ENCODE data around the gene COMMD3.
A peak's percentile ranks its signal among the peaks of the same experiment; 100 is the strongest.

The COMMD3 gene

GRCh38 chr10:22315455-22316285, 518 bp upstream of the COMMD3 start:
- Mint-ChIP-seq H3K4me1 (peaks cover 42% of the 10 kb centered on the region), H3K9me3 (no peaks in the 10 kb centered on the region), H3K36me3 (peaks cover 4% of the 10 kb centered on the region), H3K4me3 (peak overlapping the region; percentile 90), H3K27me3 (peaks cover 9% of the 10 kb centered on the region), H3K27ac (peak overlapping the region; percentile 97)

DNA sequence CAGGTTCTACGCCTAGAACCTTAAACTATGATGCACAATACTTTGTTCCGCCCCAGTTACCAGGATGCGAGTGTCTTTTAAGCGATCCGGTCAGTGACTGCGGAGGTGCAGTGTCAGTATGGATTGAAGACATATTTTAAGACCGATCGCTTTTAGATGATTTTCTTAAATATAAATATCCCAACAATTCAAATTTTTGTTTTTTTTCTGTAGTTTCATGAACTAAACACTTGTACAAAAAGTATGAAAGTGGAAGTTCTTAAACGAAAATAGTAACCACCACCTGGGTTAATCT, 835 bp downstream of the COMMD3 start:
- Mint-ChIP-seq H3K4me3 (peak overlapping the region; percentile 91), H3K9me3 (no peaks in the 10 kb centered on the region)

DNA sequence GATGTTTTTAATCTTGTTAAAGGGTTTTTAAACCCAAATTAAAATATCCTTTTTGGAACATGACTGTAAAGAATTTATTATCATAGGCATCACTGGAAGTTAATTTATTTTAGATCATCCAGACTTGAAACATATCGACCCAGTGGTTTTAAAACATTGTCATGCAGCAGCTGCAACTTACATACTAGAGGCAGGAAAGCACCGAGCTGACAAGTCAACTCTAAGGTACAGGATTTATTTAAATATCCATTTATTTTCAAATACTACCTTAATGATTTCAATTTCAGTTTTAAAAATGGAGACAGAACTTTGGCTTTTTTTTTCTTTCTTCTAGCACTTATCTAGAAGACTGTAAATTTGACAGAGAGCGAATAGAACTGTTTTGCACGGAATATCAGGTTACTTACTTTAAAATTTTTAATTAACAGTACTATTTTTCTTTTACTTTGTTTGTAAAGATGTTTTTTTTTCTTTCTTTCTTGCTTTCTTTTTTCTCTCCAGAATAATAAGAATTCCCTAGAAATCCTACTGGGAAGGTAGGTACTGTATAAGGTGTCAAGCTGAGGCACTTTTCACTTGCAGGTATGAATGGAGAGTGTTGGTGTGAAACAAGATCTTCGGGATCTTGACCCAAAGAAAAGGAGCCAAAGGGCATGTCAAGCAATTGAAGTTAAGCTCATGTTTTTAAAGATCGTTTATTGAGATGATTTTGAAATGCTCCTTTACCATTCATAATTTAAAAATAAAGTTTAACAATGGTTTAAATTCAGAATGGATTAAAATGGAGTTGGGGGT, 1.8 kb downstream of the COMMD3 start:
- H3K36me3 Mint-ChIP-seq: peaks cover 4% of the 10 kb centered on the region
- H3K27me3 Mint-ChIP-seq: peaks cover 16% of the 10 kb centered on the region
- H3K9me3 Mint-ChIP-seq: no peaks in the 10 kb centered on the region
- peak overlapping the region; percentile 79 for H3K27ac Mint-ChIP-seq
- H3K4me3 Mint-ChIP-seq: peak overlapping the region; percentile 91
- H3K4me1 Mint-ChIP-seq: peaks cover 48% of the 10 kb centered on the region

More for the DNA sequence above, 835 bp downstream of the COMMD3 start:
- Mint-ChIP-seq H3K36me3 (peaks cover 4% of the 10 kb centered on the region), H3K27ac (peak overlapping the region; percentile 94), H3K4me1 (peaks cover 42% of the 10 kb centered on the region), H3K27me3 (peaks cover 9% of the 10 kb centered on the region)

- Mint-ChIP-seq H3K27me3 (peaks cover 17% of the 10 kb centered on the region), H3K4me1 (peaks cover 56% of the 10 kb centered on the region), H3K36me3 (peaks cover 4% of the 10 kb centered on the region), H3K27ac (peak overlapping the region; percentile 74), H3K9me3 (no peaks in the 10 kb centered on the region), H3K4me3 (peak overlapping the region; percentile 68)
These were observed 2.6 kb downstream of the COMMD3 start for GRCh38 chr10:22318772-22319171.

DNA sequence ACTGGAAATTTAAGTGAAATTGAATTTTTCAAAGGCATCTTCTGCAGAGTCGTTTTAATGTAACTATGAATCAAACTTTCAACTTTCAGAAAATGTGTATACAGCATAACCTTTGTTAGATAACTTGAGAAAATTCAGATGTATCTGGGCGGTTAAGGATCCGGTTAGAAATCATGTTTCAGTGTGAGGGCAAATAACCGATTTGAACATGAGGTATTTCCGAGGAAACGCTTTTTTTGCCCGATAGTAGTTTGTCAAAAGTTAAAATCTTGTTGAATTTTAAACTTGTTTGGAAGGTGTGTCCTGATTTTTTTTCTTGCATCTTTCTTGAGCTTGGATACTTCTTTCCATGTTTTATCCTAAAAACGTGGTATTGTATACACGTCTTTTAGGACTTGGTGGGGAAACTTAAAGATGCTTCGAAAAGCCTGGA, 3.4 kb downstream of the COMMD3 start:
- Mint-ChIP-seq H3K36me3 (peaks cover 4% of the 10 kb centered on the region), H3K9me3 (no peaks in the 10 kb centered on the region), H3K27me3 (peaks cover 24% of the 10 kb centered on the region), H3K4me1 (peaks cover 63% of the 10 kb centered on the region), H3K27ac (peak overlapping the region; percentile 98), H3K4me3 (peak overlapping the region; percentile 94)

DNA sequence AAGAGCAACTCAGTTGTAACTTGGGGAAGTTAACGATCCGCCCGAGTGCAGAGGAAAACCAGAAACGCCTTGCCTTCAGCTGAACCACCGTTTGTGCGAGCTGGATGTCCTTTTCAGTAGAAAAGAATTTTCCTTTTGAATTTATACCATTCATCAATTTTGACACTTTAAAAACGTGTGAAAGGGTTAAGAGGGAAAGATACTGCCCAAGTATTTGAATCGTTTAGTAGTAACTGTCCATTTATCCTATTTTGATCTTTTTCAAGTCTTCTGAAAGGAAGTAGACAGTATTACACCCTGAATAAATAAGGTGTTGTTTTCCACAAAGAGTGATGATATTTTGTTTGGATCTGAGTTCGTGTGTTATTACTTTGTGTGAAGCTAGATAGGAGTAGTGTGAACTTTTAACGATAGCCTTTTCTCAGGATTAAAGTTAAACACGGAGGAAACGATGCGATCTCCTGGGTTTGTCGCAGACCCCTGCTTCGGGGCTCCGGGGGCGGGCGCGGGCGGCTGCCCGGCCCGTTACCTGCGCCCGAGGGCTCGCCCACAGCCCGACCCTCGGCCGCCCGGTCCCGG, 3.9 kb downstream of the COMMD3 start:
- Mint-ChIP-seq H3K36me3 (peaks cover 4% of the 10 kb centered on the region), H3K4me3 (peak overlapping the region; percentile 94), H3K4me1 (peaks cover 63% of the 10 kb centered on the region)

GRCh38 chr10:22320591-22321155, 4.5 kb downstream of the COMMD3 start, which contains the start of gene BMI1:
TSS of gene BMI1 (plus strand) at chr10:22321099. CDS start at chr10:22326450, 5,351 bp downstream.
- Mint-ChIP-seq H3K27ac (peak within 1 kb of the TSS; percentile 98), H3K4me3 (peak within 1 kb of the TSS; percentile 94), H3K27me3 (peaks cover 28% of the 10 kb centered on the region), H3K36me3 (peaks cover 4% of the 10 kb centered on the region), H3K9me3 (no peaks in the 10 kb centered on the region), H3K4me1 (peaks cover 58% of the 10 kb centered on the region)

More for the DNA sequence above, 3.9 kb downstream of the COMMD3 start:
- Mint-ChIP-seq H3K27ac (peak overlapping the region; percentile 98), H3K9me3 (no peaks in the 10 kb centered on the region), H3K27me3 (peaks cover 28% of the 10 kb centered on the region)

- Mint-ChIP-seq H3K36me3 (peaks cover 4% of the 10 kb centered on the region), H3K4me3 (peak overlapping the region; percentile 83), H3K4me1 (peaks cover 62% of the 10 kb centered on the region), H3K27ac (peak overlapping the region; percentile 92), H3K9me3 (no peaks in the 10 kb centered on the region), H3K27me3 (peaks cover 33% of the 10 kb centered on the region)
These were observed 5.2 kb downstream of the COMMD3 start for GRCh38 chr10:22321156-22321923.

- Mint-ChIP-seq H3K27me3 (peaks cover 36% of the 10 kb centered on the region), H3K4me3 (peak overlapping the region; percentile 93), H3K27ac (peak overlapping the region; percentile 96), H3K4me1 (peaks cover 64% of the 10 kb centered on the region), H3K36me3 (peaks cover 6% of the 10 kb centered on the region), H3K9me3 (no peaks in the 10 kb centered on the region)
These were observed 5.9 kb downstream of the COMMD3 start for GRCh38 chr10:22321924-22322640.

GRCh38 chr10:22322641-22323160, 6.5 kb downstream of the COMMD3 start:
- Mint-ChIP-seq H3K27me3 (peaks cover 39% of the 10 kb centered on the region), H3K27ac (peak overlapping the region; percentile 96), H3K4me1 (peaks cover 62% of the 10 kb centered on the region), H3K36me3 (peaks cover 9% of the 10 kb centered on the region), H3K4me3 (peak overlapping the region; percentile 93), H3K9me3 (no peaks in the 10 kb centered on the region)

- Mint-ChIP-seq H3K27me3 (peaks cover 39% of the 10 kb centered on the region), H3K9me3 (no peaks in the 10 kb centered on the region), H3K27ac (no peak overlapping the region), H3K4me3 (peak overlapping the region; percentile 93), H3K36me3 (peaks cover 9% of the 10 kb centered on the region), H3K4me1 (peaks cover 52% of the 10 kb centered on the region)
These were observed 7.5 kb downstream of the COMMD3 start for GRCh38 chr10:22323538-22324305.

DNA sequence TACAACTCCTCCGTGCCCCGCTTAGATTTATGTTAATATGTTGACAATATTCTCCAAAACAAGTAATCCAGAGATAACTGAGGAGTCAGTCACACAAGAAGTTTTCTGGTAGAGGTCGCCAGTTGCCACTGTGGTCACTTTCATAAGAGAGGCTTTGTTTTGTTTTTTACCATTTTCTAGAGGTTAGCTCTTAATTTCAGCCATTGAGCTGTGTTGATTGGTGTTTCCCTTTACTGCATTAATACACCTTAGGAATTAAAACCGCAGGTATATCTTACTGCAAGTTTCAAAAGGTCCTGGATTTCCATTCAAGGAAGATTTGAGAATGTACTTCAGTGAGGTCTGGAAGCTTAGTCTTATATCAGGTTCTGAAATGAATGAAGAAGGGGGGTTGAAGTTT, 8.2 kb downstream of the COMMD3 start:
- H3K4me1 Mint-ChIP-seq: peaks cover 45% of the 10 kb centered on the region
- peaks cover 13% of the 10 kb centered on the region for H3K36me3 Mint-ChIP-seq
- peak overlapping the region; percentile 82 for H3K27ac Mint-ChIP-seq
- H3K4me3 Mint-ChIP-seq: peak overlapping the region; percentile 93
- peaks cover 1% of the 10 kb centered on the region for H3K9me3 Mint-ChIP-seq
- peaks cover 40% of the 10 kb centered on the region for H3K27me3 Mint-ChIP-seq

DNA sequence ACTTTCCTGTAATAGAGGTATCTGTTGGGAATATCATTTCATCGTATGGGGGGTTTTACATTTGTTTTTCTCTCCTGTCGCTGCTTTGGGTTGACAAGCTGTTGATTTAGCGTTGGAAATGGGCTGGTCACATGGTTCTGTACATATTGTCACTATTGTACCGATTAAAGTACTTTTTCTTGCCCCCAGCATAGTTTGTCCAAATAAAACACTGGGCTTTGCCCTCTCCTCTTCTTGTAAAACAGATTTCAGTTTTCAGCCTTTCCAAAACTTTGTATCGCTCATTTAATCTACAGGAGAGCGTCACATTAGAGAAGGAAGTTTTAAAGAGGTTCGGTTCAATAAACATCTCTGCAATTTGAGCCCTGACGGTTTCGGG, 8.7 kb downstream of the COMMD3 start:
- Mint-ChIP-seq H3K36me3 (peaks cover 16% of the 10 kb centered on the region), H3K27ac (peak overlapping the region; percentile 68), H3K9me3 (peaks cover 6% of the 10 kb centered on the region), H3K4me1 (peaks cover 42% of the 10 kb centered on the region), H3K27me3 (peaks cover 44% of the 10 kb centered on the region), H3K4me3 (peak overlapping the region; percentile 93)

All from activated naive CD4-positive, alpha-beta T cell treated with anti-CD3 and anti-CD28 coated beads, Interleukin-2, amount 50 U/mL, for 24 hours (primary cell).